Activated CD8-positive, alpha-beta memory T cell treated with anti-CD3 and anti-CD28 coated beads for 4 hours (primary cell): ENCODE data around the gene MRPL43.
"Not testable (repeated sequence)": the region's sequence is repeated elsewhere in the genome, so short reads cannot be mapped to it uniquely, and the experiment has no call there.

Experiments
- DNase-seq, 2 donors: peaks; one replicate each; pipeline ENCODE4 v3.0.0-alpha.2; 2020; ENCODE audit warnings: low read depth in 2 of 2

Gene MRPL43

GRCh38 chr10:100986952-100987684 is at the start of gene MRPL43, which contains the start of gene TWNK:
MRPL43 (minus strand) TSS chr10:100987497; CDS start chr10:100987443, 54 bp downstream.
TWNK (plus strand) TSS chr10:100987543; CDS start chr10:100988211, 668 bp downstream.
- DNase-seq = peak; percentile 69 to 76

DNA sequence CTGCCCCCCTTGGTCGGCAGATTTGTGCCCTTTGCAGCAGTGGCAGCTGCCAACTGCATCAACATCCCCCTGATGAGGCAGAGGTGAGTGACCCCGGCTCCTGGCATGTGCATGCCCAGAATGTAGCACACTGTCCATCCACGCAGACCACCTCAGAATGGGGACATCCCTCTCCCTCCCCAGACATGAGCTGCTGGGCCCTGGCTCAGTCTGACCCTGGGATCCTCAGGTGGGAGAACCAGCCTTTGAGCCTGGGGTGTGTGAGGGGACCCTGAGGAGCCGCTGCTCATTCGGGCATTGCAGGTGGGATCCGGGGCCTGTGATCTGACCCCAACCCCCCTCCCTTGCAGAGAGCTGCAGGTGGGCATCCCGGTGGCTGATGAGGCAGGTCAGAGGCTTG is 49.4 kb upstream of the MRPL43 start:
- DNase-seq = no peak

DNA sequence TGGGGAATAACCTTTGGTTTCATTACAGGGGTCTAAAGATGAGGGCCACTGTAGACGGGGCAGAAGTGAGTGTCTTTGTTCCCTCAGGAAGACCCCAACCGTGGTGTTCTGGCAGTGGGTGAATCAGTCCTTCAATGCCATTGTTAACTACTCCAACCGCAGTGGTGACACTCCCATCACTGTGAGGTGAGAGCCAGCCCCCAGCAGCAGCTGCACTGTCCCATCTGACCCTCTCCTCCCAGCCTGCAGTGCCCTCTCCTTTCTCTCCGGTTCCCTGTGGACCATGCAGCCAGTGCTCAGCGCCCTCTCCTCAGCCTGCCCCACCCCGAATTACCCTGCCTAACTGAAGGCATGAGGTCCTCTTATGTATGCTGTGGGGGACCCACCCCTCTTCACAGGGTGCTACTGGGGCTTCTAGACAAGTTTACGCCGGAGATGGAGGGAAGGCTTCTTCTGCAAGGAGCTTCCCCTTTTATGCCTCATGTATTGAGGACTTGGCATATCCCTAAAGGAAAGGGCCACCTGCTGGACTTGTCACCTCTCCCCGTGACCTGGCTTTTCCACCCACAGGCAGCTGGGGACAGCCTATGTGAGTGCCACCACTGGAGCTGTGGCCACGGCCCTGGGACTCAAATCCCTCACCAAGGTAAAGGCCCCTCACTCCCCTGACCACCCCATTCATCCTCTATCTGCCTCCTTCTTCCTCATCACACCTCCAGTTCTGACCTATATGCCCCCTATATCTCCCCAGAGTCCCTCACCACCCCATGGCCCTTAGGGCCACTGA is 48.8 kb upstream of the MRPL43 start:
- no peak for DNase-seq

DNA sequence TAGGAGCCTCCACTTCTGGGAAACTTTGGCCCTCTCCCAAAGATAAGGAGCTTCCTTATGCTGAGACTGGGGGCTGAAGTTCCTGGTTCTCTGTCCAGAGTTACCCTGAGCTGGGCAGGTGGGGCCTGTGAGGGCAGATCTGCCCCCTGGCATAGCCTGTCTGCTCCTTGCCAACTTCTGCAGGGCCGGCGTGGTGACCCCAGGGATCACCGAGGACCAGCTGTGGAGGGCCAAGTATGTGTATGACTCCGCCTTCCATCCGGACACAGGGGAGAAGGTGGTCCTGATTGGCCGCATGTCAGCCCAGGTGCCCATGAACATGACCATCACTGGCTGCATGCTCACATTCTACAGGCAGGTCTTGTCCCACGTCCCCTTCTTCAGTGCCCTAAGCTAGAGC is 48.0 kb upstream of the MRPL43 start:
- no peak for DNase-seq

DNA sequence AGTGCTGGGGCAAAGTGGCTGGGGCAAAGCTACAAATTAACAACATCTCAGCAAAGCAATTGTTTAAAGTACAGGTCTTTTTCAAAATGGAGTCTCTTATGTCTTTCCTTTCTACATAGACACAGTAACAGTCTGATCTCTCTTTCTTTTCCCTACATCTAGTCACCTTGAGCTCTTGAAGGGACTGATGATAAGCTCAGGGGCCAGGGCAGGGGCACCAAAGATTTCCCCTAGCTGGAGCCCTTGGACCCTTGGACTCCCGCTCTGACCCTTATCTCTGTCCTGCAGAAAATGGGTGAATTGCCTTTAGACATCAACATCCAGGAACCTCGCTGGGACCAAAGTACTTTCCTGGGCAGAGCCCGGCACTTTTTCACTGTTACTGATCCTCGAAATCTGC is 47.1 kb upstream of the MRPL43 start:
- not testable (repeated sequence) for DNase-seq

DNA sequence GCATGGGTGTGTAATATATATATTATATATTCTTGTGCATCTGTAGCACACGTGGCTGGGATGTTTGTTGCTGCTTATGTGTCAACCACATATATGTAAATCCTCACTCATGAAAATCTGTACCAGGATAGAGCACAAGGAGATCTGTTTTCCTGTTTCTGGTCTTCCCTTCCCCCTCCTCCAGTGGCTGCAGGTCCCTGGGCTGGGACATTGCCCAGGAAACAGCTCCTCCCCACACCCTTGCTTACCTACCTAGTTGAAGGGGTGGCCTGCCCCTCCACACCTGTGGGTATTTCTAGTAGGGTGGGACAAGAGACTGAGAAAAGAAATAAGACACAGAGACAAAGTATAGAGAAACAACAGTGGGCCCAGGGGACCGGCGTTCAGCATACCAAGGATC is 46.0 kb upstream of the MRPL43 start:
- DNase-seq = no peak

DNA sequence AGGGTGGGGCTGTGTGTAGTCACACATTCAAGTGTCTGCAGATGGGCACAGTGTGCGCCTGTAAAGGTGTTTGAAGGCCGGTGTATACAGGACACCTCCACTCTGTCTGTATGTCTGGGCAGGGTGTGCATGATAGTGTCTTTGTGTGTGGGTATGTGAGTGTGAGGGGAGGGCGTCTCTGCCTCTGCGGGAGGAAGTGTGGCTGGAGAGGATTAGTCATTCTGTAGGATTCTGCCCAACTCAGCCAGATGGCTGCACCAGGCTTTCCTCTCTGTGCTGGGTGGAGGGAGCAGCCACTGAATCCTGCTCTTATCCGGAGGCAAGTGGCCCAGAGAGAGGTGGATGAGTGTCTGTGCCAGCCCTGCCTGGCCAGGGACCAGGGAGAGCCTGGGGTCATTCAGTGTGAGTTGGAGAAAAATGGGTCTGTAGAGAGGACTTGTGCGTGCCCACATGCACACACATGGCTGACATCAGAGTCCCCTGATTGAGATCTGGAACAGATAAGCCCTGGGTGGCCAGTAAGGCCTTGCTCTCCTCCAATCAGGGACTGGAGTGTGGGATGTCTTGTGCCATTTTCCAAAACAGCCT is 45.4 kb upstream of the MRPL43 start:
- peak; percentile 38 to 57 for DNase-seq

DNA sequence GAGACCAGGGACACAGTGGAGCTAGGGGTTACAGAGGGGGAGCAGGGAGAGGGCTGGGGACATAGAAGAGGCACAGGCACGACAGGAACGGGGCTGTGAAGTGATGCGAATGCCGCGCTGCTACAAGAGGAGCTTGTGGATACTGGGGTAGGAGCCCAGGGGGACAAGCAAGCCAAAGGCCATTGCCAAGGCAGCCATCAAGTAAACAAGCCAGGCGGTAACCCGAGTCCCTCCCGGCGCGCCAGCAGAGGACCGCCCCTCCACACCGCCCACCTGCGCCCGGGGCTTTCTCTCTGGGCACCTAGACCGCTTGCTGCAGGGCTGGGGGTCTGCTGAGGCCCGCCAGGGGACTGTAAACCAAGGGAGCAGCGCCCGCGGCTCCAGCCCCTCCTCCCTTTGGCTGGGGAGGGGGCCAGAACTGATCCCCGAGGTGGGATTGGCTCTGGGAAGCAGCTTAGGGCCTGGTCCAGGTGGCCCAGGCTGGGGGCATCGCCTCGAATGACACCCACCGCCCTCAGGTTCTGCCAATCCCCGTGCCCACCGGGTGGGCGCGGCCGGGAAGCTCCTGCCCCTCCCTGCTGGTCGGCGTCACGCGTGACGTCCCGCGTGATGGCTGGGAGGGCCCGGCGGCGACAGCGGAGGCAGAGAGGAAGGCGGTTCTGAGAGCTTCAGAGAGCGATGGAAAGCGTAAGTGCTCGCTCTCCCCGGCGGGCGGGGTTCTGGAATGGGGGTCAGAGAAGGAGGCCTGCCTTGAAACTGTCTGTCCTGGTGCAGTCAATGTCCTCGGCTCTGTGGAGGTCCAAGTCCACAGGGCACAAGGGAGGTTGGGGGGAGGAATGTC is 44.7 kb upstream of the MRPL43 start:
- peak; percentile 59 to 60 for DNase-seq

- DNase-seq = peak; percentile 90 to 93
Observed at GRCh38 chr10:101031128-101031795, 44.0 kb upstream of the MRPL43 start, which contains the start of the genes PDZD7 and SFXN3. PDZD7 (minus strand) TSS chr10:101031129; CDS start chr10:101030219, 910 bp downstream. SFXN3 (plus strand) TSS chr10:101031234; CDS start chr10:101034695, 3,461 bp downstream.

GRCh38 chr10:101030496-101031127 is 43.3 kb upstream of the MRPL43 start:
- no peak for DNase-seq

DNA sequence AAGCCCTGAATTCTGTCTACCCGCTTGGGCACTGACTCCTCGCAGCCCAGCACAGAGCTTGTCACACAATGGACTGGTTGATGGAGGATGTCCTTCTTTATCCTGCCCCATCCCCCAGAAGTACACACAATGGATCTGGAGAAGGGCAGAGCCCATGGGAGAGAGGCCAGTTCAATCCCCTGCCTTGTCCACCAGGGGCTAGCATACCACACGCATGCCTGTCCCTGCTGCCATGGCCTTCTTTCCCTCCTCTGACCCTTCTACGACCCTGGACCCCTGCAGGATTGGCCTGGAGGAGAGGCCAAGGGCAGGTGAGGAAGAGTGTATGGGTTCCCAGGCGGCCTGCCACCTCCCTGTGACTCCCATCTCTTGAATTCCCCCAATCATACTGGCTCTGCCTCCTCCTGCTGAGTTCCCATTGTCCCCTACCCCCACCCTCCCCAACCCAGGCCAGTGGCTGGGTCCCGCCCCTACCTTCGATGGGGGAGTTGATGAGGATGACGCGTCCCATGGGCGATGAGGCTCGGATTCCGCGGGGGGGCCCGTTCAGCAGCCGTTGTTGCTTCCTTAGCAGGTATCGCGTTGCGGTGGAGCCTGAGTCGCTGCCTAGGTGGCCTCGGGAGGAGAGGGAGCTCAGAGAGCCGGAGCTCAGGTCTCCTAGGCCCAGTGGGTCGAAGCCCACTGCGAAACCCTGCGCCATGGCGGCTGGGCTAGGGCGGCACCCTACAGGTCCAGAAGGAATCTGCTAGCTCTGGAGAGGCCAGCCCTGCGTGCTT is 42.4 kb upstream of the MRPL43 start:
- DNase-seq = no peak

DNA sequence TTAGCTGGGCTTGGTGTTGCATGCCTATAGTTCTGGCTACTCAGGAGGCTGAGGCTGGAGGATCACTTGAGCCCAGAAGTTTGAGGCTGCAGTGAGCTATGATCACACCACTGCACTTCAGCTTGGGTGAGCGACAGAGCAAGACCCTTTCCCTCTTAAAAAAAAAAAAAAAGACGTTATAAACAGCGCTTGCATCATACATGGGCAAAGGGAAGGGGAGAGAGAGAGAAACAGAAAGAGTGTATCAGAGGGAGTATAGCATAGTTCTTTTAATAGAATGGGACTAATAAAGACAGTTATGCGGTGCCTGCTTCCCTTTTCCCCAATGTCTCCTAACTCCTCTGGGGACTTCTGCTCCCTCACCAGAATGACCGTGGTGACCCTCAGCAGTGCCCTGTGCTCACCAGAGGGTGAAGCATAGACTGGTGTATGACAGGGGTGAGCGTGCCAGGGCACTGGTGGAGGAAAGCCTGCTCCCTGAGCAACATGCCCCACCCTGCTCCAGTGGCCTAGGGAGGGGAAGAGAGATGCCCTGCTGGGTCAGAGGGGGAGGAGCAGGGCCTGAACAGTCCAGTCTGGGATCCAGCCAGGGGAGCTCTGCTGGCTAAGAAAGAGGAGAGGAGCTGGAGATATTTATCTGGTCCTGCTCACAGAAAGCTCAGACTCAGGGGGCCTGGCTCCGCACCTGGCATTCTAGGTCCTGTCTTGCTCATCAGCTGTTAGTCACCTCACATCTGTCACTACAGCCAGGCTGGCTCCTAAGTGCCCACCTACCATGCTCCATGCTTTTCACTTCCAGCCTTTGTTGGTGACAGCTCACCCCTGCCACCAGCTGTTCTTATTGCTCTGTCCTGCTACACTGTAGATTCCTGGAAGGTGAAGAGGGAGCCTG is 41.4 kb upstream of the MRPL43 start:
- DNase-seq = no peak

DNA sequence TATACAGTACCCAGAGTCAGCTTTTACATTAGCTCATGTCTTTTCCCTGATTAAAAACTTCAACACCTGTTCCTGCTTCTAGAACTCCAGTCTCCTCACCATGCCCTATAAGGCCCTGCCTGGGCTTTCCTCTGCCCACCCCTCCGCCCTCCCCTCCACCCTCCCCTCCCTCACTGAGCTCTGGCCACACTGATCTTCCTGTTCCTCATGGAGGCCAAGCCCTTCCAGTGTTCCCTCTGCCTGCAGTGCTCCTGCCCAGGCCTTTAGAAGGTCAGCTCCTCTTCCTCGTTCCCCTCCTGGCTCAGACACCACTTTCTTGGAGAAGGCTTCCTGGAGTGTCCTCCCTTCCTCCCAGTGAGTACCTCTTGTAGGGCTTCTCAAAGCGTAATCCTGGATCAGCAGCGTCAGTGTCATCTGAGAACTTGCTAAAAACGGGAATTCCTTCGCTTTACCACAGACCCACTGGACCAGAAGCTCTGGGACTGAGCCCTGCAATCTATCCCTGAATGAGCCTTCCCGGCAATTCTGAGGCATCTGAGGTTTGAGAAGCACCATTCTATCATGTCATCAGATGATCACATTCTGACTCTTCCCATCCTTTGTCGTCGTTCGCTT is 39.9 kb upstream of the MRPL43 start:
- no peak for DNase-seq

DNA sequence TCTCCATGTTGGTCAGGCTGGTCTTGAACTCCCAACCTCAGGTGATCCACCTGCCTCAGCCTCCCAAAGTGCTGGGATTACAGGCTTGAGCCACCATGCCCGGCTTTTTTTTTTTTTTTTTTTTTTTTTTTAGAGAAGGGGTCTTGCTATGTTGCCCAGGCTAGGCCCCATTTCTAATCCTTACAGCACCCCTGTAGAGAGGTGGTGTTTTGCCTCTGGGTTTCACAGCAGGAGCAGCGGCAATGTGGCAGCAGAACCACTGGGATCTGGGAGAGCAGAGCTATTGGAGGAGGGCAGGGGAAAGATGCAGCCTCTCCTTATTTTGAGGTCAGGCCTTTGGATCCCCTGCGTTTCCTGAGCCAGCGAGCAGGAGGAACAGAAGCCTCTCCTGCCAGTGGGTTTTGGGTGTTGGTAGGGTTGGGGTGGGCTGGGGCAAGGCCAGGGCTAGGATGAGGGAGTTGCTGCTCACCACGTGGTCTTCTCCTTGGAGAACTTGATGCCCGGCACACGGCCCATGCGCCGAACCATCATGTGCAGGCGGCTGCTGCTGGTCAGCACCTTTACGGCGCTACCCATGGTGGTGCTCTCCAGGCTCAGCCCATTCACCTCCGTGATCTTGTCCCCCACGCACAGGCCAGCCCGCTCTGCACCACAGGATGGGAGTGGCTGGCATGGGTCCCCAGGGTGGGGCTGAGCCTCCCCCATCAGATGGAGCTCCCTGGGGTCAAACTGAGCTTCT is 35.8 kb upstream of the MRPL43 start:
- no peak for DNase-seq

DNA sequence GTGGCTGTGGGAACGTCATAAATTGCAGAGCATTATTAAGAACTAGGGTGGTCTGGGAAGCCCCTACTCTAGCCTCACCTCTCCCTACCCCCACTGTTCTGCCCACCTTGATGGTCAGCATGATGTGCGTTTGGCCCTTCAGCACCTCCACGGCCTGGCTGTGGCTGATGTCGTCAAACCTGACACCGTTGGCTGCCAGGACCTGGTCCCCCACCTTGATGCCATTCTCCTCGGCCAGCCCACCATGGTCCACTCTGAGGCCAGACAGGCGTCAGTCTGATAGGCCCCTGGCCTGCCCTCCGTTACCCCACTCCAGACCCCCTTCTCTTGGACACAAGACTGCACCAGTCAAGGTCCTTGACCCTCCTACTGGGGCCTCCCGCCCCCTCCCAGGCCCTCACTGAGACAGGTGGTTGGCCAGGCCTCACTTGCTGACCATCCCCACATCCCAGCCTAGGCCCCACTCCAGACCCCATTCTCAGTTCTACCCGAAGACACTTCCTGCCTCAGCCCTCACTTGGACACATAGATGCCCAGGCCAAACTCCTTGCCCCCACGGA is 34.5 kb upstream of the MRPL43 start:
- DNase-seq = no peak

GRCh38 chr10:101021239-101021638 is 33.9 kb upstream of the MRPL43 start:
- DNase-seq = no peak

GRCh38 chr10:101020427-101021075 is 33.3 kb upstream of the MRPL43 start:
- DNase-seq = no peak
